T-helper 22 cell (primary cell): ENCODE results near the gene YJEFN3.

ENCODE experiments used
- DNase-seq: peaks from one replicate; pipeline ENCODE4 v3.0.0-alpha.2; 2020; ENCODE audit warnings: low read depth

The YJEFN3 gene

DNA sequence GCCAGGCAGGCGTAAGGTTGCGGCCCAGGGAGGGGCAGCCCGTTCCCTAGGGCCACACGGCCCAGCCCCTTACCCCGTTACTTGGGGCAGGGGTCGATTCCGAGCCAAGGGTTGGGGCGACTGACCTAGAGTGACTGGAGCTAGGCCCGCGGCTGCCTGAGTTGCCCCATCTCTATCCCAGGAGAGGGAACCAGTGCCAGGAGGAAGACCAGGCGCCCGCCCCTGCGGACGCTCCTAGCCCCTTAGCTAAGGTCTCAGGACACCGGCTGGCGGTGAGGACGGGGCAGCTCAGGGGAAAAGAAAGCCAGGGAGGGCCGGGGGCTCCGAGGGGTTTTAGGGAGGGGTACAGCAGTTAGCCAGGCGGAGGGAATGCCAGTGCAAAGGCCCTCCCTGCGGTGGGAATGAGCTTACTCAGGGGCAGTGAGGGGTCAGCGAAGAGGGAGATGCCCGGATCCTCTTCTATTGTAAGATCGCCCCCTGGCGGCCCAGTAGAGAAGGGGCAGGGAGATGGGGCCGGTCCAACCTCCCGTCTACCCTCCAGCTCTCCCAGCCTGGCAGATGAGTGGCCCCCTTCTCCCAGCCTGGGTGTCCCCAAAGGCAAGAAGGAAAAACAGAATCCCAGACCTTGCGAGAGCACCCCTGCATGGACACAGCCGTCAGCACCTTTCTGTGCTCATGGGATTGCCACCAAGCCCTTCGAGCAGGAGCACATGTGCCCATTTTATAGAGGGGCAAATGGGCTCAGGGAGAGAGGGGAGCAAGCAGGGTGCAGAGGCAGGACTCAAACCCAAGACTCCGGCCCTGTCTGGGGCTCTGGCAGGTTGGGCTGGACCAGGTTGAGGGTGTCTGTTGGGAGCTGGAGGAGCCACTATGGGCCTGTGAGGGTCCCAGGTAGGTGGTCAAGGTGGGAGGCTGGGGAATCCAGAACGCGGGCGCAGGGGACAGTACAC is 25.6 kb downstream of the YJEFN3 start:
- no peak for DNase-seq

GRCh38 chr19:19558055-19558454 is 29.3 kb downstream of the YJEFN3 start:
- no peak for DNase-seq

DNA sequence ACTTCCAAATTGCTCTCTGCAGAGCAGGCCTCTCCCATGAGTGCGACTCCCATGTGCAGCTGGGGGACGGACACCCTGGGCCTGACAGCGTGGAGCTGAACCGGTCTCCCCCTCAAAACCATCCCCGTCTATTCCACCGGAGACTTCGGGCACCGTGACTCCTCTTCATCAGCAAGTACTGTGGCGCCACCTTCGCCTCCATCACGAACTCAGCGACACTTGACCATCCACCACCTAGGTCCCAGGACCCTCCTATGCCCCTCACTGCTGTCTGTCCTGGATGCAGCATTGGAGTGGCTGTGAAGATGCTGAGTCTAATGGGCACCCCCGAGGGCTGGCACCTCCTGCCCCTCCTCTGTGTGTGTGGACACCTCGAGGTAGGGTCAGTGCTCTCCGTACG is 29.9 kb downstream of the YJEFN3 start:
- DNase-seq = no peak

- DNase-seq = no peak
Observed at GRCh38 chr19:19559931-19560330, 31.2 kb downstream of the YJEFN3 start.

GRCh38 chr19:19561946-19562664 is 33.4 kb downstream of the YJEFN3 start:
- no peak for DNase-seq

DNA sequence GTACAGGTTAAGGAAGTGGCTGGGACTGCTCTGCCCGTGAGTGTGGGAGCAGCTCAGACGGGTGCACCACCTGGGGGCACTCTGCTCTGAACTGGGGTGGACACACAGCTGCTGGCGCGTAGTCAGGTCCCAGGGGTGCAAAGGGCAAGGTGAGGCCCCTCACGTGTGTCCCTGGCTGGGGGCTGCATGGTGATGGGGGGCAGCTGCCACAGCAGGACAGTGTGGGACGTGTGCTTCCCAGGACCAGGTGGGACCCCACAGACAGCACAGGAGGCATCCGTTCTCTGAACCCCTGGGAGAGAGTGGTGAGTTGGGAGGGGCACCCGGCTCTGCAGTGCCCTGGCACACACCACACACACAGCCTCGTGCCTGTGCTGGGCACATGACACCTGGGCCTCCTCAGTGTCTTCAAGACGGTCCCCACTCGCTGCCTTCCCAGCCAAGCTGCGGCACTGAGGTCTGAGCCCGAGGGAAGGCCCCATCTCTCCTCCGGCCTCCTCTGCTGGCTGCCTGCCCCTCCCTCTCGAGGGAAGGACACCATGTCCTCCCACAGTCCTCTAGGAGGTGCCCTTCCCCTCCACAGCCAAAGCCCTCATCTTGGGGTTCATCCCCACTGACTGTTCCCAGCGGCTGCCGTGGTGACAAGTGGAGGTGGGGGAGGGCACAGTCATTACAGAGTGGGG is 34.1 kb downstream of the YJEFN3 start:
- no peak for DNase-seq

- no peak for DNase-seq
Observed at GRCh38 chr19:19563348-19563848, 34.7 kb downstream of the YJEFN3 start.

- DNase-seq = no peak
Observed at GRCh38 chr19:19566306-19566705, 37.6 kb downstream of the YJEFN3 start.

- DNase-seq = no peak
Observed at GRCh38 chr19:19567391-19567790, 38.7 kb downstream of the YJEFN3 start.

- DNase-seq = no peak
Observed at GRCh38 chr19:19568802-19569756, 40.4 kb downstream of the YJEFN3 start.

GRCh38 chr19:19570571-19570970 is 41.9 kb downstream of the YJEFN3 start:
- DNase-seq = no peak

DNA sequence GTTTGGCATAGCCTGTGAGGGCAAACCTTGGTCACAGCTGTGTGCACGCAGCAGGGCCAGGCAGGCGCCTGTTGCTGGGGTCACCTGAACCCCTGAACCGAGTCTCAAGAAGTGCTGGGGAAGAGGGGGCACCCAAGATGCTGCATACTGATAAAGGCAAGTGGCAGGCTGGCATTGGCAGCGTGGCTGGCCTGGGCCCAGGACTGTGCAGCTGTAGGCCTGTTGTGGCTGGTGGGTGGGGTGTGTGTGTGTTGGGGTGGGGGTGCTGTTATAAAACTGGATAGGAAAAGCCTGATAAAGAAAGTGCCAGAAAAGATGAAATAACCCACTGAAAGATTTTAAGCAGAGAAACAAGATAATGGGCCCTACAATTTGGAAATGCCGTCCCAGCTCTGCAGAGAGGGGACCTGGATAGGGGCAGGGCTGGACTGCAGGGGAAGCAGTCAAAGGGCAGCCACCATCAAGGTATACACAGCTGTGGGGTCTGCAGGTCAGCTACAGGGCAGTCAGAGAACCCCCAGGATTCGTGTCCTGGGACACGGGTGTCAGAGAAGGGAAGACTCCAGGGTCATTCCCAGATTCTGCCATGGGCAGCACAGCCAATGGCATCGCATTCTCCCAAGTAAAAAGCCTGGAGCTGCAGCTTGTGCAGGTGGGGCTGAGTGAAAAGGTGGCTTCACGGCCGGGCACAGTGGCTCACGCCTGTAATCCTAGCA is 42.5 kb downstream of the YJEFN3 start:
- DNase-seq = no peak

DNA sequence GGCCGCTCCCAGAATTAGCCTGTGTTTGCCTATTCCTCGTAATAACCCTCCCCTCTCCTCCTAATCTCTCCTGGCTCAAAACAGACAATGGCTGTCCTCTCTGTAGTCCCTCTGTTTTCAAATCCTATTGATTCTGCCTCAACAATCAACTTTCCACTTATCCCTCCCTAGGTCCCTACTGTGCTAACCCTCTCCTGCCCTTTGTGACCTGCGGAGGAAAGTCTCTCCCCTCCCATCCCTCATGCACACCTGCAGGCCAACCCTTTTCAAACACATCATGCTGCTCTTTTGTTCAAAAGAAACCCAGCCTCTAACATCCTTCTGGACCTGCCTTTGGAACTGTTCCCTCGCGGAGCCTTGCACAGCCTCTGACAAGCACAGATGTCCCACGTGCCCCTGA is 46.7 kb downstream of the YJEFN3 start:
- no peak for DNase-seq

DNA sequence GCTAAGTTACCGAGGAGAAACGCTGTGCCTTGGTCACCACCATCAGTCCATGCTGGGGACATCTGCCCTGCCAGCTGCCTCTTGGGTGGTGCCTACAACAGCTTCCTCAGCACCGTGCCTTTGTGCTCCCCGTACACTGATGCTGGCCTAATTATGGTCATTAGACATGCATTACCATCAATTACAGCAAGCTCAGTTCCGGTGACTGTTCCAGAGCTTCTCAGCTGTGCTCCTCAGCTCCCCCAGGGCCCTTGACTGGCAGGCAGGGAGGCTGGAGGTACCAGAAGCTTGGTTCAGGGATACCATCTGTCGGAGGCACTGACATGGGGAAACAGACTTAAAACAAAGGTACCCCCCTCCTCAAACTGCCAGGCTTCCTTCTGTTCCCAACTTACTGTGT is 49.5 kb downstream of the YJEFN3 start:
- DNase-seq = no peak

- no peak for DNase-seq
Observed at GRCh38 chr19:19579533-19580361, 51.0 kb downstream of the YJEFN3 start.

- DNase-seq = no peak
Observed at GRCh38 chr19:19580418-19580817, 51.7 kb downstream of the YJEFN3 start.

DNA sequence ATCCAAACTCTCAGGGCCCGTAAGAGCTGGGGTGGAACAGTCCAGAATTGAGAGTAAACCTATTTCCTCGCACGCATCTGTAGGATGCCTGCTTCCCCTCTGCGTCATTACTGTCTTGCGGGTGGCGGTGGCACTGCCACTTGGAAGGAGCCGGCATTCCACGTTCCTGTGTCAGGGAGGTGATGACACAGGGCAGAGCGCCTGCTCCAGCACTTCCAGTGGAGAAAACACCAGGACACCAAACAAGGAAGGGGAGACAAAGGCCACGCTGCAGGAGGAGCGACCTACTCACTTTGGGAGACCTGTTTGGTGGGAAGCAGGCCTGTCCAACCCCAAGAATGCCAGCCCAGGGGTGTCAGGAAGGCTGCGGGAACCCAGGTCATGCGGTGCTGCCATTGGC is 52.7 kb downstream of the YJEFN3 start:
- no peak for DNase-seq

DNA sequence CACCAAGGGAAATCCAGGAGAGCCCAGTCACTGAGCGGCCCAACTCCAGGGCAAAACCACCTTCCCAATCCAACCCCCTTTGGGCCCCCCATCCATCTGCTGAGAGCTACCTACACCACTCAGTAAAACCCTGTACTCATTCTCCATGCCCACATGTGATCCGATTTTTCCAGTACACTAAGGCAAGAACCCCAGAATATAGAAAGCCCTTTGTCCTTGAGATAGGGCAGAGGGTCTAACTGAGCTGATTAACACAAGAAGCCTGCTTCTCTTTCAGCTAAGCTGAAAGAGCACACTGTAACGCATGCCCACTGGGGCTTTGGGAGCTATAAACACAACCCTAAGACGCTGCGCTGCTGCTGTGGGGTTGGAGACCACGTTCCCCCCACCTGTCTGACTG is 53.8 kb downstream of the YJEFN3 start:
- DNase-seq = no peak

- DNase-seq = no peak
Observed at GRCh38 chr19:19584356-19584755, 55.6 kb downstream of the YJEFN3 start.
